Measurements from ENCODE around the gene PEAK1.

DNA sequence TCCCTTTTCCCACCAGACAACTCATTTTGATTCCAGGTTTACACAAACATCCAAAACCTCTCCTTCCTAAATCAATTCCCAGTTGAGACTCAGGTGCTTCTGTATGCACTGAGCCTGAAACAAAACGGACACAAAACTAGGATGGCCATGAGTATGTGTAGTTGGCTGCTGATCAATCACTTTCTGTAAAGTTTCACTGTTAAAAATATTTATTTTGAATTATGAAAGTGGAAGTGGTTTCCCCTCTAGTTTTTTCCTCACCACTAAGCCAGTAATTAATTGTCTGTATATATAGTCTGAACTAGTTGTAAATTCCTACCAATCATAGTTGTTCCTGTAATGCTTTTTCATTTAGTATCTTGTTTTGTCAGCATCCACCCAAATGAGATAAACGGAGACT lies 297.3 kb downstream of the PEAK1 start:
- TF ChIP-seq, protein P1, sequence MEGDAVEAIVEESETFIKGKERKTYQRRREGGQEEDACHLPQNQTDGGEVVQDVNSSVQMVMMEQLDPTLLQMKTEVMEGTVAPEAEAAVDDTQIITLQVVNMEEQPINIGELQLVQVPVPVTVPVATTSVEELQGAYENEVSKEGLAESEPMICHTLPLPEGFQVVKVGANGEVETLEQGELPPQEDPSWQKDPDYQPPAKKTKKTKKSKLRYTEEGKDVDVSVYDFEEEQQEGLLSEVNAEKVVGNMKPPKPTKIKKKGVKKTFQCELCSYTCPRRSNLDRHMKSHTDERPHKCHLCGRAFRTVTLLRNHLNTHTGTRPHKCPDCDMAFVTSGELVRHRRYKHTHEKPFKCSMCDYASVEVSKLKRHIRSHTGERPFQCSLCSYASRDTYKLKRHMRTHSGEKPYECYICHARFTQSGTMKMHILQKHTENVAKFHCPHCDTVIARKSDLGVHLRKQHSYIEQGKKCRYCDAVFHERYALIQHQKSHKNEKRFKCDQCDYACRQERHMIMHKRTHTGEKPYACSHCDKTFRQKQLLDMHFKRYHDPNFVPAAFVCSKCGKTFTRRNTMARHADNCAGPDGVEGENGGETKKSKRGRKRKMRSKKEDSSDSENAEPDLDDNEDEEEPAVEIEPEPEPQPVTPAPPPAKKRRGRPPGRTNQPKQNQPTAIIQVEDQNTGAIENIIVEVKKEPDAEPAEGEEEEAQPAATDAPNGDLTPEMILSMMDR (conservative IDR thresholded peaks at IDR 0.05), result no peak
- TF ChIP-seq ZFX (IDR thresholded peaks at IDR 0.05), result no peak
